Keratinocyte (primary cell): Measurements from ENCODE around the gene MICA.

Experiments
- EZH2 ChIP-seq: IDR thresholded peaks from one replicate; pipeline ENCODE4 v1.6.1; 2012; ENCODE audit warnings: inconsistent platforms, mild to moderate bottlenecking, low read length, moderate library complexity
- TF ChIP-seq, protein P1 (sequence below), 3 experiments: IDR thresholded peaks in 1 of 3; conservative IDR thresholded peaks in 1 of 3; optimal IDR thresholded peaks in 1 of 3; 2 replicates in 2 of 3; 3 replicates in 1 of 3; pipeline versions ENCODE3 to v1.5.1; 2011; ENCODE audit warnings: low read length in 3 of 3, mild to moderate bottlenecking in 3 of 3, moderate library complexity in 2 of 3, control low read depth in 1 of 3, inconsistent platforms in 1 of 3; ENCODE audit not compliant: insufficient read depth in 2 of 3; ENCODE audit errors: extremely low read depth in 1 of 3

DNA sequence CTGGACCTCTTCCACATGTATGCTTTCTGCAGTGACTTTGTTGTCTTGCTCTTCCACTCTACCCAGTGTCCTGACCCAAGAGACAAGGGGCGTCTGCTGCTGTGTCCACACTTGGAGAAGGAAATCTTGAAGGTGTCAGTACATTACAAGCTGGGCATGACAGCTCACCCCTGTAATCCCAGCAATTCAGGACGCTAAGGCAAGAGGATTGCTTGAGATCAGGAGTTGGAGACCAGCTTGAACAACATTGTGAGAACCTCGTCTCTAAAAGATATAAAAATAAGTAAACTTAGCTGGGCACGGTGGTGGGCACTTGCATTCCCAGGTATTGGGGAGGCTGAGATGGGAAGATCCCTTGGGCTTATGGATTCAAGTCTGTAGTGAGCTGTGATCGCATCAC is 40.6 kb upstream of the MICA start:
- no peak for TF ChIP-seq EZH2
- TF ChIP-seq, protein P1, sequence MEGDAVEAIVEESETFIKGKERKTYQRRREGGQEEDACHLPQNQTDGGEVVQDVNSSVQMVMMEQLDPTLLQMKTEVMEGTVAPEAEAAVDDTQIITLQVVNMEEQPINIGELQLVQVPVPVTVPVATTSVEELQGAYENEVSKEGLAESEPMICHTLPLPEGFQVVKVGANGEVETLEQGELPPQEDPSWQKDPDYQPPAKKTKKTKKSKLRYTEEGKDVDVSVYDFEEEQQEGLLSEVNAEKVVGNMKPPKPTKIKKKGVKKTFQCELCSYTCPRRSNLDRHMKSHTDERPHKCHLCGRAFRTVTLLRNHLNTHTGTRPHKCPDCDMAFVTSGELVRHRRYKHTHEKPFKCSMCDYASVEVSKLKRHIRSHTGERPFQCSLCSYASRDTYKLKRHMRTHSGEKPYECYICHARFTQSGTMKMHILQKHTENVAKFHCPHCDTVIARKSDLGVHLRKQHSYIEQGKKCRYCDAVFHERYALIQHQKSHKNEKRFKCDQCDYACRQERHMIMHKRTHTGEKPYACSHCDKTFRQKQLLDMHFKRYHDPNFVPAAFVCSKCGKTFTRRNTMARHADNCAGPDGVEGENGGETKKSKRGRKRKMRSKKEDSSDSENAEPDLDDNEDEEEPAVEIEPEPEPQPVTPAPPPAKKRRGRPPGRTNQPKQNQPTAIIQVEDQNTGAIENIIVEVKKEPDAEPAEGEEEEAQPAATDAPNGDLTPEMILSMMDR (optimal IDR thresholded peaks at IDR 0.05 in 1 of 3, IDR thresholded peaks at IDR 0.05 in 1 of 3, conservative IDR thresholded peaks at IDR 0.05 in 1 of 3; ENCODE audit: extremely low read depth in 1 of 3, insufficient read depth in 2 of 3, low read length in 3 of 3), result no peak
